MM.1S (cell line): ENCODE results near the gene EXOSC5.

Experiments
- DNase-seq: peaks from one replicate; pipeline ENCODE4 v3.0.0-alpha.2; 2015
- H2AFZ ChIP-seq: fragments of 300-600 bp; sonication (generic); 2 replicates; pipeline ENCODE4 v1.6.0; 2016; ENCODE audit warnings: antibody characterized with exemption, low read length
- H3F3A ChIP-seq: fragments of 300-600 bp; sonication (generic); 2 replicates; pipeline ENCODE4 v1.6.1; 2016; ENCODE audit warnings: mild to moderate bottlenecking, antibody characterized with exemption, low read length, moderate library complexity, mixed read lengths; ENCODE audit not compliant: insufficient read depth
- H3K27ac ChIP-seq: fragments of 300-600 bp; sonication (generic); 2 replicates; pipeline ENCODE4 v1.5.1; 2016; ENCODE audit warnings: mild to moderate bottlenecking, low read length
- H3K27me3 ChIP-seq: fragments of 300-600 bp; sonication (generic); replicated peaks from 2 replicates; pipeline ENCODE4 v1.6.0; 2016; ENCODE audit warnings: low read length; ENCODE audit not compliant: insufficient read depth
- H3K36me3 ChIP-seq: fragments of 300-600 bp; sonication (generic); replicated peaks from 2 replicates; pipeline ENCODE4 v1.6.1; 2016; ENCODE audit warnings: mild to moderate bottlenecking, low read length, mixed read lengths; ENCODE audit not compliant: insufficient read depth
- H3K4me1 ChIP-seq: fragments of 300-600 bp; sonication (generic); 2 replicates; pipeline ENCODE4 v1.6.1; 2016; ENCODE audit warnings: low read length, mixed read lengths
- H3K4me2 ChIP-seq: fragments of 300-600 bp; sonication (generic); 2 replicates; pipeline ENCODE4 v1.6.0; 2016; ENCODE audit warnings: low read depth, low read length
- H3K4me3 ChIP-seq: fragments of 300-600 bp; sonication (generic); 2 replicates; pipeline ENCODE4 v1.5.1; 2016; ENCODE audit warnings: low read length, mixed read lengths
- H3K79me2 ChIP-seq: fragments of 300-600 bp; sonication (generic); 2 replicates; pipeline ENCODE4 v1.6.1; 2016; ENCODE audit warnings: mixed run types, low read length, mixed read lengths
- H3K9ac ChIP-seq: fragments of 300-600 bp; sonication (generic); 2 replicates; pipeline ENCODE4 v1.6.1; 2016; ENCODE audit warnings: low read length, mixed read lengths
- H3K9me2 ChIP-seq: fragments of 300-600 bp; sonication (generic); replicated peaks from 2 replicates; pipeline ENCODE4 v1.6.1; 2016; ENCODE audit warnings: mild to moderate bottlenecking, low read length, mixed read lengths; ENCODE audit not compliant: insufficient read depth
- H3K9me3 ChIP-seq: fragments of 300-600 bp; sonication (generic); replicated peaks from 2 replicates; pipeline ENCODE4 v1.6.1; 2016; ENCODE audit warnings: mild to moderate bottlenecking, low read length, mixed read lengths; ENCODE audit not compliant: insufficient read depth
- H4K20me1 ChIP-seq: fragments of 300-600 bp; sonication (generic); 2 replicates; pipeline ENCODE4 v1.6.1; 2016; ENCODE audit warnings: mild to moderate bottlenecking, low read length, moderate library complexity, mixed read lengths; ENCODE audit not compliant: insufficient read depth
- EZH2 ChIP-seq: fragments of 300-600 bp; sonication (generic); optimal IDR thresholded peaks from 2 replicates; pipeline ENCODE3; 2017; ENCODE audit warnings: low read depth, mild to moderate bottlenecking, antibody characterized with exemption, low read length, mixed read lengths
- EZH2phosphoT487 ChIP-seq: fragments of 300-600 bp; sonication (generic); IDR thresholded peaks from 2 replicates; pipeline ENCODE4 v1.6.1; 2018; ENCODE audit warnings: antibody characterized with exemption, low read length
- TF ChIP-seq, protein P1 (sequence below): fragments of 300-600 bp; sonication (generic); IDR thresholded peaks from 2 replicates; pipeline ENCODE4 v1.5.1; 2016; ENCODE audit warnings: antibody characterized with exemption, low read length, mixed read lengths

The EXOSC5 gene

DNA sequence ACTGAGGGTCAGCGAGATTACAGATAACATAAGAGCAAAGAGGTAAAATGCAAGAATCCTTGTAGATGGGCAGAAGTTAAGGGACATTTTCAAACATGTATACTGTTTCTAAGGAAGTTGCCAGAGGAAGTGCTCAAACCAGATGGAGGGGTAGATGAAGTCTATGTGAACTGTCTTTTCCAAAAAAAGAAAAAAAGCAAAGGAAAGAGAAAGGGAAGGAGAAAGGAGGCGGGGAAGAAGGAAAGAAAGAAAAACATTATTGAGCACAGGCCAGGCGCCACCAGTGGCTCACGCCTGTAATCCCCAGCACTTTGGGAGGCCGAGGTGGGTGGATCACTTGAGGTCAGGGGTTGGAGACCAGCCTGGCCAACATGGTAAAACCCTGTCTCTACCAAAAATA lies 37.3 kb upstream of the EXOSC5 start:
- Histone ChIP-seq H3F3A (no peaks in the 10 kb centered on the region), H3K9ac (no peak overlapping the region), H3K4me2 (no peak overlapping the region), H3K4me3 (no peak overlapping the region), H3K36me3 (no peaks in the 10 kb centered on the region), H2AFZ (no peak overlapping the region), H3K9me2 (no peaks in the 10 kb centered on the region), H3K27ac (no peak overlapping the region), H3K27me3 (no peaks in the 10 kb centered on the region), H3K9me3 (no peaks in the 10 kb centered on the region), H4K20me1 (no peaks in the 10 kb centered on the region), H3K79me2 (peaks cover 17% of the 10 kb centered on the region), H3K4me1 (0 out of 2 replicates have a peak, but pooled peaks cover 4% of the 10 kb centered on the region)
- TF ChIP-seq EZH2 (no peak), EZH2phosphoT487 (no peak)
- TF ChIP-seq, protein P1, sequence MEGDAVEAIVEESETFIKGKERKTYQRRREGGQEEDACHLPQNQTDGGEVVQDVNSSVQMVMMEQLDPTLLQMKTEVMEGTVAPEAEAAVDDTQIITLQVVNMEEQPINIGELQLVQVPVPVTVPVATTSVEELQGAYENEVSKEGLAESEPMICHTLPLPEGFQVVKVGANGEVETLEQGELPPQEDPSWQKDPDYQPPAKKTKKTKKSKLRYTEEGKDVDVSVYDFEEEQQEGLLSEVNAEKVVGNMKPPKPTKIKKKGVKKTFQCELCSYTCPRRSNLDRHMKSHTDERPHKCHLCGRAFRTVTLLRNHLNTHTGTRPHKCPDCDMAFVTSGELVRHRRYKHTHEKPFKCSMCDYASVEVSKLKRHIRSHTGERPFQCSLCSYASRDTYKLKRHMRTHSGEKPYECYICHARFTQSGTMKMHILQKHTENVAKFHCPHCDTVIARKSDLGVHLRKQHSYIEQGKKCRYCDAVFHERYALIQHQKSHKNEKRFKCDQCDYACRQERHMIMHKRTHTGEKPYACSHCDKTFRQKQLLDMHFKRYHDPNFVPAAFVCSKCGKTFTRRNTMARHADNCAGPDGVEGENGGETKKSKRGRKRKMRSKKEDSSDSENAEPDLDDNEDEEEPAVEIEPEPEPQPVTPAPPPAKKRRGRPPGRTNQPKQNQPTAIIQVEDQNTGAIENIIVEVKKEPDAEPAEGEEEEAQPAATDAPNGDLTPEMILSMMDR, result no peak
- no peak for DNase-seq

GRCh38 chr19:41433171-41433570 lies 36.0 kb upstream of the EXOSC5 start:
- H3K4me1 ChIP-seq, result no peaks in the 10 kb centered on the region
- no peaks in the 10 kb centered on the region for H3K9me3 ChIP-seq
- no peak for DNase-seq
- no peaks in the 10 kb centered on the region for H3K27me3 ChIP-seq
- no peak overlapping the region for H3K4me2 ChIP-seq
- TF ChIP-seq, protein P1, result no peak
- TF ChIP-seq EZH2 (no peak), EZH2phosphoT487 (no peak)
- no peaks in the 10 kb centered on the region for H3K9me2 ChIP-seq
- H3K27ac ChIP-seq, result no peak overlapping the region
- H3K79me2 ChIP-seq, result peaks cover 4% of the 10 kb centered on the region
- H3F3A ChIP-seq, result no peaks in the 10 kb centered on the region
- no peak overlapping the region for H3K4me3 ChIP-seq
- H2AFZ ChIP-seq, result no peak overlapping the region
- H4K20me1 ChIP-seq, result no peaks in the 10 kb centered on the region
- H3K9ac ChIP-seq, result no peak overlapping the region
- H3K36me3 ChIP-seq, result no peaks in the 10 kb centered on the region

DNA sequence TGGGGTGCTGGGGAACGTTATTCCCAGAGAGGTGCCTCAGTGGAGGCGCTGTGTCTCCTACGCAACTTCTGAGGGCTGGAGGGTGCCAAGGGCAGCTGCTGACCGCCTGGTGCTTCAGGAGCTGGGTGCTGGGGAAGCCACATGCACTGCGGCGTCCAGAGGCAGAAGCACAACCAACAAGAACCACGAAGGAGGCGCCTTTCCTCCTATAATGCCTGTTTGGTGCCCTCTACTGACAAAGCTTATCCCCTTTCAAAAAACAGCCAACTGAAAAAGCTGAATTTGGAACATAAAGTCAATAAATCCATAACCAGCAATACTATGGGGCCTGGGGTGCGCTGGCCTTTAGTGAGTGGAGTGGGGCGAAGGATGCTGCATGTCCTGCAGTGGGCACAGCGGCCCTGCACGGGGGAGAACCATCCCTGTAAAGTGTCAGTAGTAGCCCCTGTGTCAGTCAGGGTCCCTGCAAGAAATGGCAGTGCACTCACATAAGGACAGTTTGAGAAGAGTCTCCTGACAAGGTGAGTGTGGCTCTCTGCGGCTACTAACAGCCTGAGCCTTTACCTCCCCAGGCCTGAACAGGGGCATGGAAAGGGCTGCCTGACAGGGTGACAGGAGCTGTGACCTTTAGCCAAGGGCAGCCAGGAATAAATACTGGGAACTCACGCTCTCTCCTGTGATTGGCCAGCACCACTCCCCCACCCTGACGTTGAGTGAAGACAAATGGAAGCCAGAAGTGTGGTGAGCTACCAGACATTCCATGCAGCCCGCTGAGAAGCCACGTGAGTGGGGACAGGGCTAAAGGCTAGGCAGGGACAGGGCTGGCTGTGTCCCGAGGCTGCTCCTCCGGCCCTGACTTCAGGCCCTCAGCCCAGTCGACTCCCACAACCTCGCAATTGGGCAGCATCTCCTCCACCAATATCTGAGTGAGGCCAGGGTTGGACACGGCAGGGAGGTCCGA lies 34.5 kb upstream of the EXOSC5 start:
- no peak for DNase-seq
- Histone ChIP-seq H3K4me3 (no peak overlapping the region), H3K4me2 (no peak overlapping the region), H3F3A (no peaks in the 10 kb centered on the region), H4K20me1 (no peaks in the 10 kb centered on the region), H3K27me3 (no peaks in the 10 kb centered on the region), H3K4me1 (no peaks in the 10 kb centered on the region), H3K79me2 (no peaks in the 10 kb centered on the region), H2AFZ (no peak overlapping the region), H3K36me3 (no peaks in the 10 kb centered on the region), H3K9ac (no peak overlapping the region), H3K9me2 (no peaks in the 10 kb centered on the region), H3K9me3 (no peaks in the 10 kb centered on the region), H3K27ac (no peak overlapping the region)
- TF ChIP-seq, protein P1, result no peak
- TF ChIP-seq EZH2phosphoT487, result no peak
- TF ChIP-seq EZH2, result no peak
